Measurements from ENCODE around the gene RCAN1. TPM values are rescaled to one million over a fixed set of nuclear protein-coding genes. Genes with fewer than 3 reads are reported as not detected.

RCAN1 gene
- polyA plus RNA-seq, 3 donors: 5.2 to 17.5 (median 15.1) TPM

DNA sequence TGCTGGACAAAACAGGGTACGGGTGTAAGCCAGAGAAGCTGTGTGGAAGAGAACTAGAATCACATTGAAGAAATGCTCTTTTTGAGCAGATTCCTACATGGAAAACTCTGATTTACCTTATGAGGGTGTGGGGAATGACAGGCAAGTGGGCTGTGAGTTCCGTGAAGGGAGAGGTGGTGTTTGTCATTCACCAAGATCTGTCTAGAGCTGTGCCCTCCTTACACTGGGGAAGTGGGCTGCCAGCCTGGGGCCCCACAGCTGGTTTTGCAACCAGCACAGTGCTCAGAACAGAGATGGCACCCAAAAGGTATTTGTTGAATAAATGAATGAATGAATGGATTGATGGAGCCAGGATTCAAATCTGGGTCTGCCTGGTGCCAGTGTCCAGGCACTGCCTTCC is 10.4 kb downstream of the RCAN1 start:
- H3K4me1 ChIP-seq (ENCODE audit: control insufficient read depth in 1 of 2, insufficient read depth in 2 of 2, low read length in 2 of 2): no peaks in the 10 kb centered on the region
- peaks cover 5% of the 10 kb centered on the region for H3K4me1 Mint-ChIP-seq
- intact Hi-C loops (cut with micrococcal nuclease): no loop called here
- no peak overlapping the region for H3K27ac Mint-ChIP-seq
- peaks cover 9% of the 10 kb centered on the region for H4K20me1 ChIP-seq (ENCODE audit: insufficient read depth, low read length)
- no peak overlapping the region for H3K27ac ChIP-seq (ENCODE audit: low read depth in 1 of 2, low read length in 2 of 2)
- DNase-seq: no peak
- peaks cover 31% of the 10 kb centered on the region for H3K79me2 ChIP-seq (ENCODE audit: insufficient read depth, low read length)
- H3K9ac ChIP-seq (ENCODE audit: insufficient read depth, low read length, poor library complexity, severe bottlenecking): no peak overlapping the region
- WGBS (ENCODE audit: insufficient coverage): 60% methylated on average over 1 of the region's 2 CpGs
- H3K27me3 Mint-ChIP-seq (ENCODE audit: low read depth in 3 of 3): peaks cover 0 to 3% (median 0%) of the 10 kb centered on the region in 3 donors
- H2AFZ ChIP-seq (ENCODE audit: insufficient read depth, low read depth, low read length, poor library complexity, severe bottlenecking): no peak overlapping the region
- no peak overlapping the region for H3K4me2 ChIP-seq (replicated peaks; ENCODE audit: extremely low read depth, low read length, poor library complexity, severe bottlenecking)
- TF ChIP-seq, protein P1, sequence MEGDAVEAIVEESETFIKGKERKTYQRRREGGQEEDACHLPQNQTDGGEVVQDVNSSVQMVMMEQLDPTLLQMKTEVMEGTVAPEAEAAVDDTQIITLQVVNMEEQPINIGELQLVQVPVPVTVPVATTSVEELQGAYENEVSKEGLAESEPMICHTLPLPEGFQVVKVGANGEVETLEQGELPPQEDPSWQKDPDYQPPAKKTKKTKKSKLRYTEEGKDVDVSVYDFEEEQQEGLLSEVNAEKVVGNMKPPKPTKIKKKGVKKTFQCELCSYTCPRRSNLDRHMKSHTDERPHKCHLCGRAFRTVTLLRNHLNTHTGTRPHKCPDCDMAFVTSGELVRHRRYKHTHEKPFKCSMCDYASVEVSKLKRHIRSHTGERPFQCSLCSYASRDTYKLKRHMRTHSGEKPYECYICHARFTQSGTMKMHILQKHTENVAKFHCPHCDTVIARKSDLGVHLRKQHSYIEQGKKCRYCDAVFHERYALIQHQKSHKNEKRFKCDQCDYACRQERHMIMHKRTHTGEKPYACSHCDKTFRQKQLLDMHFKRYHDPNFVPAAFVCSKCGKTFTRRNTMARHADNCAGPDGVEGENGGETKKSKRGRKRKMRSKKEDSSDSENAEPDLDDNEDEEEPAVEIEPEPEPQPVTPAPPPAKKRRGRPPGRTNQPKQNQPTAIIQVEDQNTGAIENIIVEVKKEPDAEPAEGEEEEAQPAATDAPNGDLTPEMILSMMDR (IDR thresholded peaks at IDR 0.05): no peak
- peaks cover 0 to 5% of the 10 kb centered on the region in 2 donors for H3K36me3 Mint-ChIP-seq
- H3K4me3 Mint-ChIP-seq: no peak overlapping the region
- H3K9me3 Mint-ChIP-seq: peaks cover 0 to 3% (median 0%) of the 10 kb centered on the region in 7 donors
- H3K36me3 ChIP-seq (replicated peaks in 1 of 2; ENCODE audit: control insufficient read depth in 1 of 2, insufficient read depth in 2 of 2, low read length in 2 of 2): peaks cover 0 to 4% of the 10 kb centered on the region in 2 donors
- H3K27me3 ChIP-seq (ENCODE audit: control insufficient read depth in 2 of 2, insufficient read depth in 2 of 2, low read length in 2 of 2): no peaks in the 10 kb centered on the region
- H3K4me3 ChIP-seq (replicated peaks in 1 of 3; ENCODE audit: low read depth in 2 of 3, low read length in 3 of 3): no peak overlapping the region
- H3K9me3 ChIP-seq (replicated peaks in 1 of 2; ENCODE audit: control insufficient read depth in 1 of 2, insufficient read depth in 1 of 2, low read length in 2 of 2): no peaks in the 10 kb centered on the region

GRCh38 chr21:34603710-34604057 is 11.2 kb downstream of the RCAN1 start:
- H3K9me3 Mint-ChIP-seq: peaks cover 0 to 3% (median 0%) of the 10 kb centered on the region in 7 donors
- intact Hi-C loops (cut with micrococcal nuclease): no loop called here

More at GRCh38 chr21:34603710-34604057, 11.2 kb downstream of the RCAN1 start:
- no peak overlapping the region for H2AFZ ChIP-seq (ENCODE audit: insufficient read depth, low read depth, low read length, poor library complexity, severe bottlenecking)
- peaks cover 23% of the 10 kb centered on the region for H3K79me2 ChIP-seq (ENCODE audit: insufficient read depth, low read length)
- no peak overlapping the region for H3K27ac ChIP-seq (ENCODE audit: low read depth in 1 of 2, low read length in 2 of 2)
- TF ChIP-seq, protein P1 (IDR thresholded peaks at IDR 0.05): no peak
- H4K20me1 ChIP-seq (ENCODE audit: insufficient read depth, low read length): peaks cover 9% of the 10 kb centered on the region
- H3K27ac Mint-ChIP-seq: no peak overlapping the region
- no peak overlapping the region for H3K4me3 ChIP-seq (replicated peaks in 1 of 3; ENCODE audit: low read depth in 2 of 3, low read length in 3 of 3)
- no peak overlapping the region for H3K4me2 ChIP-seq (replicated peaks; ENCODE audit: extremely low read depth, low read length, poor library complexity, severe bottlenecking)
- H3K27me3 ChIP-seq (ENCODE audit: control insufficient read depth in 2 of 2, insufficient read depth in 2 of 2, low read length in 2 of 2): no peaks in the 10 kb centered on the region
- H3K36me3 Mint-ChIP-seq: peaks cover 3 to 7% of the 10 kb centered on the region in 2 donors
- no peak for DNase-seq
- peaks cover 5% of the 10 kb centered on the region for H3K4me1 Mint-ChIP-seq
- H3K4me3 Mint-ChIP-seq: no peak overlapping the region
- no peak overlapping the region for H3K9ac ChIP-seq (ENCODE audit: insufficient read depth, low read length, poor library complexity, severe bottlenecking)
- H3K9me3 ChIP-seq (replicated peaks in 1 of 2; ENCODE audit: control insufficient read depth in 1 of 2, insufficient read depth in 1 of 2, low read length in 2 of 2): no peaks in the 10 kb centered on the region
- peaks cover 0 to 4% of the 10 kb centered on the region in 2 donors for H3K36me3 ChIP-seq (replicated peaks in 1 of 2; ENCODE audit: control insufficient read depth in 1 of 2, insufficient read depth in 2 of 2, low read length in 2 of 2)
- no peaks in the 10 kb centered on the region for H3K4me1 ChIP-seq (ENCODE audit: control insufficient read depth in 1 of 2, insufficient read depth in 2 of 2, low read length in 2 of 2)
- H3K27me3 Mint-ChIP-seq (ENCODE audit: low read depth in 3 of 3): peaks cover 0 to 2% (median 0%) of the 10 kb centered on the region in 3 donors
